Cerebellar cortex (tissue), 1 donor: ENCODE data around the gene CDK9.
"Not testable (repeated sequence)": the region's sequence is repeated elsewhere in the genome, so short reads cannot be mapped to it uniquely, and the experiment has no call there.

Source experiments
- DNase-seq: peaks from one replicate; pipeline ENCODE4 v3.0.0-alpha.2; 2015; ENCODE audit warnings: low spot score

CDK9 gene

DNA sequence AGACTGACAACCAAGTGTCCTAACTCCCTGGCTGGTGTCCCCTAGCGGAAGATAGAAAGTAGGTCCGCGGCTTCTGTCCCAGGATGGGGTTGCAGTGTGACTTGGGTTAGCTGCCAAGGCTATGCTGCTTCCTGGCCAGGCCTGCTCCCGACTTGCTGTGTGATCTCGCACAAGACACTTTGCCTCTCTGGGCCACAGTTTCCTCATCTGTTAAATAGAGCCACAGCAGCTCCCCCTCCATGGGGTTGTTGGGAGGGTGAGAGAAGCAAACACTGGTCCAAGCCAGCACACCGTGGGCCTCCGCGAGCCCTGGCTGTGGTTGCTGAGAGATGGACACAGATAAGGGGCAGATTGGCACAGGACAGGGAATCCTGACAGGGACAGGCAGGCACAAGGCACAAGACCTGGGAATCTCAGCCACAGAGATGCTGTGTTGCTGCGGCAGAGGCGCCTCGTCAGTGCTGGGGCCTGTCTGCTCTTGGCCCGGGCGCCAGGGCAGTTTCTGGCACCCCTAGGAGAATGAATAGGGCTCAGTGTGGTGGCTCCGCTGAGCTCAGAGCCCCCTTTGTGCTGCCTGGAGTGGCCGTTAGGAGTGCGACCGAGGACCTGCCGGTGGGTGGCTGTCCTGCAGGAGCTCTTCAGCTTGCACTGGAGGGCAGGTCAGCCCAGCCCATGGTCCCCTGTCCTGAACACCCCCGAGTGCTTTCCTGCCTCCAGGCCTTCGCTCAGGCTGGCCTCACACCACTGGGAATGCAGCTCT, 5.5 kb upstream of the CDK9 start:
- DNase-seq: no peak

DNA sequence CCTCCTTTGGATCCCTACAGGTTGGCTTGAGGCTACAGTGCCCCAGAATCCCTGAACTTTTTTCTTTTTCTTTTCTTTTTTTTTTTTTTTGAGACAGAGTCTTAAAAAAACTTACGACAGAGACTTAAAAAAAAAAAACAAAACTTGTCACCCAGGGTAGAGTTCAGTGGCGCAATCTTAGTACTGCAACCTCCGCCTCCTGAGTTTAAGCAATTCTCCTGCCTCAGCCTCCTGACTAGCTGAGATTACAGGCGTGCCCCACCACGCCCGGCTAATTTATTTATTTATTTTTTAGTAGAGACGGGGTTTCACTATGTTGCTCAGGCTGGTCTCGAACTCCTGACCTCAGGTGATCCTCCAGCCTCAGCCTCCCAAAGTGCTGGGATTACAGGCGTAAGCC, 4.9 kb upstream of the CDK9 start:
- not testable (repeated sequence) for DNase-seq

GRCh38 chr9:127781806-127782205, 4.0 kb upstream of the CDK9 start:
- no peak for DNase-seq

GRCh38 chr9:127783111-127784008, 2.5 kb upstream of the CDK9 start:
- no peak for DNase-seq

DNA sequence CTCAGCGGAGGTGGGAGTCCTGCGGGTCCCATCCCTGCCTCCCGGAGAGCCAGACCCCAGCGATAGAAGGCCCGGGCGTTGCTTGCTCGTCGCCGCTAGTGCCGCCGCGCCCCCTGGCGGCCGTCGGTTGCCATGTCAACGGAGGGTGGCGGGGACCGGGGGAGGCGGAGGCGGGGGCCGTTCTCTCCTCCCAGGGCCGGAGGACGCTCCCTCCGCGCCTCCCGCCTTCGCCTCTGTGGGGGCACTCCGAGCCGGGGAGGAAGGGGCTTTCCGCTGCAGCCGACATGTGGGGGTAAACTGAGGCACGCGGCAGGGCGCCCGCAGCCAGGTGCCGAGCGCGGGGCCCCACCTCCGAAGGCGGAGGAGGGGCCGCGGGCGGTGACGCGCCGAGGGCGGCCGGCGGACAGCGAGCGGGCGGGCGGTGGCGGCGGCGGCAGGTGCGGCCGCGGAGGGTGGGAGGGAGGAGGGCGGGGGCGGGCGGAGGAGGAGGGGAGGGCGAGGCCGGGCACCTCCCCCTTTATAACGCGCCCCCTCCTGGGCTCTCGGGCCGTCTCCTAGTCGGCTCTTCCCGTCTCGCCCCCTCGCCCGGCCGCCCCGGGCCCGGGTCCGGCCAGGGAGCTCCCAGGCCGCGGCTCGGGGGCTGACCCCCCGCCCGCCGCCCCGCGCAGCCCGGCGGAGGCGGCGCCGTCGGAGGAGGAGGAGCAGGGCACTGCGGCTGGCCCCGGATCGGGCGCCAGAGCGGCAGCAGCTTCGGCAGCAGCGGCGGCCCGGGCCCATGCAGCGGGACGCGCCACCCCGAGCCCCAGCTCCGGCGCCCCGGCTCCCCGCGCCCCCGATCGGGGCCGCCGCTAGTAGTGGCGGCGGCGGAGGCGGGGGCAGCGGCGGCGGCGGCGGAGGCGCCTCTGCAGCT, 556 bp upstream of the CDK9 start:
- DNase-seq: peak; percentile 80

DNA sequence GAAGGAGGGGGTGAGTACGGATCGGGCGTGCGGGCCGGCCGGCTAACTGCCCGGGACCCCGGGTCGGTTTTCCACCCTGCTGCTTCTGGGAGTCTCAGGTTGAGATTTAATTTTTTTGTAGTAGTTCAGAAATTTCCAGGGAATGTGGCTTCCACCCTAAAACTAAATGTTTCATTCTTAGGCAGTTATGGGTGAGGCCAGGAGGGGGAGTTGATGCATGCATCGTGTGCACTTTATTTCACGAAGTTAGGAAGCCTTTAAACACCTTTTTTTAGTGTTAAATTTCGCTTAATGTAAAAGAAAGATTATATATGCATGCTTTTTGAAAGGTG, 905 bp downstream of the CDK9 start:
- no peak for DNase-seq

DNA sequence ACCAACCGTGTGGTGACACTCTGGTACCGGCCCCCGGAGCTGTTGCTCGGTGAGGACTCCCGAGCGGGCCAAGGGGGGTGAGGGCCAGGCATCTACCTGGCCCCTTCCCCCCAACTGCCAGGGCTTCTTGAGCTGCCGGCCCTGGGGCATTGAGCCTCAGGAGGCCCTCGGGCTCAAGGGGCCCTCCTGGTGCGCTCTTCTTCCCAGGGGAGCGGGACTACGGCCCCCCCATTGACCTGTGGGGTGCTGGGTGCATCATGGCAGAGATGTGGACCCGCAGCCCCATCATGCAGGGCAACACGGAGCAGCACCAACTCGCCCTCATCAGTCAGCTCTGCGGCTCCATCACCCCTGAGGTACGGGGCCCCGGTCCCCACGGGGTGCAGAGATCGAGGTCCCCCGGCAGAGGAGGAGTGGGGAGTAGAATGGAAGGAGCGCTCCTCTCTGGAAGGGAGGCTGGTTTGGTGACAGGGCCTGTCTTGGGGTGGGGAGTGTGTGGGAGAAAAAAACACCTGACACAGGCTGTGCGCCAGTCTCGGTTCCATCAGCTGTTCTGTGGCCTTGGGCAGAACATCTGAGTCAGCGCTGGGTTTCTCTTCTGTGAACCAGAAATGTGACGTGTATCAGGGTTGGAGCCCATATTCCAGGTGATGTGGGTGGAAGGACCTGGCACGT, 2.6 kb downstream of the CDK9 start:
- DNase-seq: no peak

DNA sequence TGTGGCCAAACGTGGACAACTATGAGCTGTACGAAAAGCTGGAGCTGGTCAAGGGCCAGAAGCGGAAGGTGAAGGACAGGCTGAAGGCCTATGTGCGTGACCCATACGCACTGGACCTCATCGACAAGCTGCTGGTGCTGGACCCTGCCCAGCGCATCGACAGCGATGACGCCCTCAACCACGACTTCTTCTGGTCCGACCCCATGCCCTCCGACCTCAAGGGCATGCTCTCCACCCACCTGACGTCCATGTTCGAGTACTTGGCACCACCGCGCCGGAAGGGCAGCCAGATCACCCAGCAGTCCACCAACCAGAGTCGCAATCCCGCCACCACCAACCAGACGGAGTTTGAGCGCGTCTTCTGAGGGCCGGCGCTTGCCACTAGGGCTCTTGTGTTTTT, 3.3 kb downstream of the CDK9 start:
- no peak for DNase-seq

- DNase-seq: no peak
Observed at GRCh38 chr9:127790094-127790855, 4.4 kb downstream of the CDK9 start.

DNA sequence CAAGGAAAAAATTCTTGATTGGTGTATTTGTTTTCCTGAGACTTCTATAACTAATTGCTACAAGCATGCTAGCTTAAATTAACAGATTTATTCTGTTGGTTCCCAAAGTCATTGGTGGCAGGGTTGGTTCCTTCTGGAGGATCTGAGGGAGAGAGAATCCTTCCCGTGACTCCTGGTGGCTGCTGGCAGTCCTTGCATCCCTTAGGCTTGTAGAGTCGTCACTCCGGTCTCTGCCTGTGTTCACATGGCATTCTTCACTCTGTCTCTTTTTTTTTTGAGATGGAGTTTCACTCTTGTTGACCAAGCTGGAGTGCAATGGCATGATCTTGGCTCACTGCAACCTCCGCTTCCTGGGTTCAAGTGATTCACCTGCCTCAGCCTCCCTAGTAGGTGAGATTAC, 5.3 kb downstream of the CDK9 start:
- DNase-seq: no peak

GRCh38 chr9:127792417-127793031, 6.7 kb downstream of the CDK9 start:
- DNase-seq: no peak

DNA sequence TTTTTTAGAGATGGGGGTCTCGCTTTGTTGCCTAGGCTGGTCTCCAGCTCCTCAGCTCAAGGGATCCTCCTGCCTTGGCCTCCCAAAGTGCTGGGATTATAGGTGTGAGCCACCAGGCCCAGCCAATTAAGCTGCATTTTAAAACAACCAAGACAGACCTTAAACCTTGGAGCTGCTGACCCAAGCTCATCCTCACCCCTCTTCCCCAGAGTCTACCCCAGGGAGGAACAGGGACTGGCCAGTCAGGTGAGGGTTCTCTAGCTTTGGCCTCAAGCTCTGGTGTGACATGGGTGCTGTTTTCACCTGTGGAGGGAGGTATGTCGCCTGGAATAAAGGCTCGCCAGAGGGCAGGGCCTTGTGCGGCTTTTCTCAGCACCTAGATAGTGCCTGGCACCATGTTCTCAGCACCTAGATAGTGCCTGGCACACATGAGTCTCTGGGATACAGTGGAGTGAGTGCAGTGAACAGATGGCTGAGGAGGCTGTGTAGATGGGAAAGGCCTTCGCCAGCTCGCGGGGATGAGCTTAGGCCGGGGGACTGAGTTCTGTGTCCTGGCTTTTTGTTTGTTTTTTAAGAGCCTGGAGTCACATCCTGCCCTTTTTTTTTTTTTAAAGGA, 7.4 kb downstream of the CDK9 start:
- peak; percentile 87 for DNase-seq

GRCh38 chr9:127794001-127794791, 8.4 kb downstream of the CDK9 start:
- no peak for DNase-seq

GRCh38 chr9:127796225-127796813, 10.5 kb downstream of the CDK9 start:
- no peak for DNase-seq

- no peak for DNase-seq
Observed at GRCh38 chr9:127796852-127797370, 11.1 kb downstream of the CDK9 start.

GRCh38 chr9:127801955-127802575, 16.2 kb downstream of the CDK9 start:
- DNase-seq: no peak

DNA sequence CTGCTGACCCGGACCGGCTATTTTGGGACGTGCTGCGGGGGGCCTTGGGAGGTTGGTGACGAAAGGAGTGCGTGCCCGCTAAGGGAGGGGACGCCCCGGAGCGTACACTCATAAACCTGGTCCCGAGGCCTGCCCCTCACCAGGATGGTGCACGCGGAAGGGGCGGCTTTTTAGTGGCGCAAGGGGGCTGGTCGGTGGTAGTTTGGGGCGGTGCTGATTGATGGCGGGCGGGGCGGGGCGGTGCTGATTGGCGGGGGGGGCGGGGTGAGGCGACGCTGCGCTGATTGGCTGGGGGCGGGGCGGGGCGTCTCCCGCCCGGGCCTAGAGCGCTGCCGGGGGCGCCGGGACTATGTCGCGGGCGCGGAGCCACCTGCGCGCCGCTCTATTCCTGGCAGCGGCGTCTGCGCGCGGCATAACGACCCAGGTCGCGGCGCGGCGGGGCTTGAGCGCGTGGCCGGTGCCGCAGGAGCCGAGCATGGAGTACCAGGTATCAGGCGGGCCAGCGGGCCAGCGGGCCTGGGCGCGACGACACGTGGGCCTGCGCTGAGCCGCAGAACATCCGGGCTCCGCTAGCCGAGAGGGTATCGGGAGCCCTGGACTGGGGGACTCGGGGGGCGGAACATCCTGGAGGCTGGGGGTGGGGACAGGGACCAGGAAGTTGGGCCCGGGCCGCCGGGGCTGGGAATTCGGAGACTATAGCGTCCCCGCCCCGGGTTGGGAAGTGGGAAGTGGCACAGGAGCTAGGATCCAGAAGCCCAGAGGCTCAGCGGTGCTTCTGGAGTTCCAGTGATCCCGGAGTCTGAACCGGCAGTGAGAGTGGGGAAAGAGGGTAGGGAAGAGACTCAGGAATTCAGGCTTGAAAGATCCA, 17.0 kb downstream of the CDK9 start, which contains the start of gene FPGS:
FPGS (plus strand) TSS at position 307 of the 868 bp plus-strand sequence; CDS start at position 350, 43 bp downstream.
- DNase-seq: peak; percentile 84
